GM18511 (cell line): Measurements from ENCODE around the gene HELZ.
A peak's percentile ranks its signal among the peaks of the same experiment; 100 is the strongest.

Experiments used
- ATAC-seq: cut with Tn5 transposase; IDR thresholded peaks from one replicate; pipeline ENCODE4 v1.9.1; 2021; ENCODE audit warnings: mild to moderate bottlenecking, moderate library complexity; ENCODE audit not compliant: unreplicated experiment

HELZ gene

GRCh38 chr17:67196422-67196821 lies 48.6 kb downstream of the HELZ start:
- no peak for ATAC-seq

GRCh38 chr17:67194134-67194533 lies 50.9 kb downstream of the HELZ start:
- no peak for ATAC-seq

GRCh38 chr17:67187927-67188326 lies 57.1 kb downstream of the HELZ start:
- no peak for ATAC-seq

GRCh38 chr17:67186782-67187181 lies 58.2 kb downstream of the HELZ start:
- ATAC-seq: no peak

GRCh38 chr17:67183531-67183930 lies 61.5 kb downstream of the HELZ start:
- no peak for ATAC-seq

GRCh38 chr17:67181825-67182224 lies 63.2 kb downstream of the HELZ start:
- no peak for ATAC-seq

GRCh38 chr17:67180275-67180674 lies 64.7 kb downstream of the HELZ start:
- ATAC-seq: no peak

GRCh38 chr17:67178555-67178954 lies 66.4 kb downstream of the HELZ start:
- ATAC-seq: no peak

GRCh38 chr17:67177732-67178131 lies 67.3 kb downstream of the HELZ start:
- ATAC-seq: no peak

- ATAC-seq: no peak
These were observed 70.8 kb downstream of the HELZ start for GRCh38 chr17:67174190-67174589.

- ATAC-seq: peak; percentile 99
These were observed 73.4 kb downstream of the HELZ start for GRCh38 chr17:67171560-67171959.

GRCh38 chr17:67168496-67168895 lies 76.5 kb downstream of the HELZ start:
- no peak for ATAC-seq

GRCh38 chr17:67165201-67165600 lies 79.8 kb downstream of the HELZ start:
- ATAC-seq: no peak

GRCh38 chr17:67164302-67164701 lies 80.7 kb downstream of the HELZ start:
- ATAC-seq: no peak

GRCh38 chr17:67162771-67163170 lies 82.2 kb downstream of the HELZ start:
- ATAC-seq: no peak

- no peak for ATAC-seq
These were observed 83.4 kb downstream of the HELZ start for GRCh38 chr17:67161573-67161972.

GRCh38 chr17:67160791-67161190 lies 84.2 kb downstream of the HELZ start:
- ATAC-seq: no peak

GRCh38 chr17:67157732-67158639 lies 87.0 kb downstream of the HELZ start:
- no peak for ATAC-seq

GRCh38 chr17:67156269-67157199 lies 88.5 kb downstream of the HELZ start:
- ATAC-seq: no peak

- no peak for ATAC-seq
These were observed 92.2 kb downstream of the HELZ start for GRCh38 chr17:67152824-67153223.

GRCh38 chr17:67151717-67152116 lies 93.3 kb downstream of the HELZ start:
- no peak for ATAC-seq

GRCh38 chr17:67150826-67151225 lies 94.2 kb downstream of the HELZ start:
- no peak for ATAC-seq
